ENCODE results near the gene TSC2. TPM values are rescaled to one million over a fixed set of nuclear protein-coding genes. Genes with fewer than 3 reads are reported as not detected.
"Not testable (repeated sequence)": the region's sequence is repeated elsewhere in the genome, so short reads cannot be mapped to it uniquely, and the experiment has no call there.

Gene TSC2
- total RNA-seq, 1 donor from 2014 or later = 83.0 TPM

GRCh38 chr16:2030036-2030435 lies 17.7 kb upstream of the TSC2 start:
- no peak for DNase-seq (ENCODE audit: extremely low read depth, low read depth, low spot score)

DNA sequence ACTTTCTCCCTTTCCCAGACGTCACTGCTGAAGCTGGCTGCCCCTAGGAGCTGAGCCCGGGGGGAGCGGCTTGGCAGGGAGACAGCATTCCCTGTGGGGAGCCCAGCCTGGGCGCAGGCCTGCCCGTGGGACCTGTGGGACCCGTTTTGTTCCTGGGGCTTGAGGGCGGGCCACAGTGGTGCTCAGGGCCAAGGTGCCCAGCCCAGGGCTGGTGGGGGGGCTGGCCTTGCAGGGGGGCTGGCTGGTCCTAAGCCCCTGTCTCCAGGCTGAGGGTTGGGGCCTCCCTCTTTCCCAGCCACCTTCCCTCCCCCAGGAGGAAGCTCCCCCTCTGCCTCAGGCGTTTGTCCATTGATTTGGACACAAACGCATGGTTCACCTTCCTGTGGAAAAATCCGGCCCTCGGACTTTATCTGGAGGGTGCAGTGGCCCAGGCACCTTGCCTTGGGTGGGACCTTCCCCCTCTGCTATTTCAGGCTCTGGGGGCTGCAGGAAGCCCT lies 16.7 kb upstream of the TSC2 start:
- no peak for DNase-seq (ENCODE audit: extremely low read depth, low read depth, low spot score)

DNA sequence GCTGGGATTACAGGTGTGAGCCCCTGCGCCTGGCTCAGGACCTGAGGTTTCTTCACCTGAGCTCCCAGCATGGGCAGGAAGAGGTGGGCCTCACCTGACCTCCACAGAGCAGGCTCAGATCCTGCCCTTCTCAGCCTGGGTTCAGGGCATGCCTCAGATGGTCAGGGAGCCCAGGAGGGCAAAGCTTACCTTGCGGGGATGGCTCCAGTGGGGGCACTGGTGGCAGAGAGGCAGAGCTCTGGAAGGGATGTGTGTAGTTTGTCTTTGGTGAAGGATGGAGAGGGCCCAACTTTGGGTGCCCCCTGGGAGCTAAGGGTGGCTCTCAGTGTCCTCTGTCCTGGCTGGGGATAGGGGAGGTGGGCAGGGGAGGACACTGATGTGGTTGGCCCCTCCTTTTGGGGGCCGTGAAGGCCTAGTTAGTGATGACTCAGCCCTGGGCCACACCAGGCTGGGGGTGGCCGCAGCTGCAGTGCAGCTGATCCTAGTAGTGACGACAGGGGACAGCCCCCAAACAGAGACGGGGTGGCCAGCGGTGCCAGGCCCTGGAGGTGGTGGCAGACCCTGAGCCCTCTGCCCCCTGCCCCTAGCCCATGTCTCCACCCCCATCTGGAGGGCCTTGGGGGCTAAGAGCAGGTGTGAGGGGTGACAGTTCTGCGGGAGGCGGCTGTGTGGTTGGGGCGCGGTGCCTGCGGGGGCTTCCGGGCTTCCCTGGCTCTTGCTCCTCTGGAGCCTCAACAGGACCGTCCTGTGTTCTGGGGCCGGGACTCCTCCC lies 15.3 kb upstream of the TSC2 start:
- no peak for DNase-seq (ENCODE audit: extremely low read depth, low read depth, low spot score)

DNA sequence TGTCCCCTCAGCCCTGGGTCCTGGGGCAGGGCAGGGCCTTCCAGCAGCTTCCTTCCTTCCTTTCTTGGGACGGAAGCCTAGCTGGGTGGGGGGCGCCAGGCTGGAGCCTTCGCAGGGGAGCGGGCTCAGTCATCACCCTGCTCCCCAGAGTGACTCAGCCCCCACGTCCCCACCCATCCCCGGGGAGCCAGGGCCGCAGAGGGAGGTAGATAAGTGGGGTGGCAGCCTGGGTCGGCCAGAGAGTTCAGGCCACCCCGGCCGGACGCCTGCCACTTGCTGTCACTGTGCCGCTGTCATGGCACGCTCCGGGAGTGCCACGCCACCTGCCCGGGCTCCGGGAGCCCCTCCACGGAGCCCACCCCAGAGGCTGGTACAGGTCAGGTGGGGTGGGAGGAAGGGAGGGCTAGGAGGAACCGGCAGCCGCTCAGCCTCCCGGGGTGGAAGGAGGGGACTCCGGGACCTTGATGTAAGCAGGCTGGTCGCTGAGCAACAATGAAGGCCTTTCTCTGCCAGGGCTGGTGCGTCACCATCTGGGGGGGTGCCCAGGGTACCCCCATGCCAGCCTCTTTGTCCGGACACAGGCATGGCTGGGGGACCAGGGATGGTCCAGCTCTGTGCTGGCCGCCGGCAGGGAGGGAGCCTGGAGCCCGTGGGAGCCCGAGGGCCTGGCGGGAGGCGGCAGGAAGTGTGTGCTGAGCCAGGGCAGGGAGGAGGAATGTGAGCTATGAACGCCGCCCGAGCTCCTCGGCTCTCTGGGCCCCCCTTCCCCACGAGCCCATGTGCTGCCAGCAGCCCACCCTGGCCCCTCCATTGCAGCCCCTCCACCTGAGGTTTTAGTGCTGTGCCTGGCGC lies 14.5 kb upstream of the TSC2 start:
- DNase-seq (ENCODE audit: extremely low read depth, low read depth, low spot score) = no peak

DNA sequence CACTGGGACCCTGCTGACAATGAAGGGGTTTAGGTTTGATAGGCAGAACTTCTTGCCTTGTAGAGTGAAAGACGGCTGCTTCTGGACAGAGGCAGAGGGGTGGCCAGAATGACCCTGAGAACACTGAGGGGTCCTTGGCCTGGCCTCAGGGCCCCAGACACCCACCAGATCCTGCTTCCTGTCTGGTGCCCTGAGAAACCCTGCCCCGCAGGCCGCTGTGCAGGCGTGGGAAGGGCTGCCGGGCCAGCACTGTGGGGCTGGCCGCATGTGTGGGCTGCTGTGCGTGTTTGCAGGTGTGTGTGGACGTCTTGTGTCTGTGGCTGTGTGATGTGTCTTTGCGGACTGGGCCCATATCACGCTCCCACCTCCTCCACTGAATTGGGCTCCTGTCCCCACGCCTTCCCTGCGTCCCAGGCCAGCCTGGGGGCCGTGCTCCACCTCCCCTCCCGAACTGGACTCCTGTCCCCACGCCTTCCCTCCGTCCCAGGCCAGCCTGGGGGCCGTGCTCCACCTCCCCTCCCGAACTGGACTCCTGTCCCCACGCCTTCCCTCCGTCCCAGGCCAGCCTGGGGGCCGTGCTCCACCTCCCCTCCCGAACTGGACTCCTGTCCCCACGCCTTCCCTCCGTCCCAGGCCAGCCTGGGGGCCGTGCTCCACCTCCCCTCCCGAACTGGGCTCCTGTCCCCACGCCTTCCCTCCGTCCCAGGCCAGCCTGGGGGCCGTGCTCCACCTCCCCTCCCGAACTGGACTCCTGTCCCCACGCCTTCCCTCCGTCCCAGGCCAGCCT lies 13.7 kb upstream of the TSC2 start:
- DNase-seq (ENCODE audit: extremely low read depth, low read depth, low spot score) = not testable (repeated sequence)

DNA sequence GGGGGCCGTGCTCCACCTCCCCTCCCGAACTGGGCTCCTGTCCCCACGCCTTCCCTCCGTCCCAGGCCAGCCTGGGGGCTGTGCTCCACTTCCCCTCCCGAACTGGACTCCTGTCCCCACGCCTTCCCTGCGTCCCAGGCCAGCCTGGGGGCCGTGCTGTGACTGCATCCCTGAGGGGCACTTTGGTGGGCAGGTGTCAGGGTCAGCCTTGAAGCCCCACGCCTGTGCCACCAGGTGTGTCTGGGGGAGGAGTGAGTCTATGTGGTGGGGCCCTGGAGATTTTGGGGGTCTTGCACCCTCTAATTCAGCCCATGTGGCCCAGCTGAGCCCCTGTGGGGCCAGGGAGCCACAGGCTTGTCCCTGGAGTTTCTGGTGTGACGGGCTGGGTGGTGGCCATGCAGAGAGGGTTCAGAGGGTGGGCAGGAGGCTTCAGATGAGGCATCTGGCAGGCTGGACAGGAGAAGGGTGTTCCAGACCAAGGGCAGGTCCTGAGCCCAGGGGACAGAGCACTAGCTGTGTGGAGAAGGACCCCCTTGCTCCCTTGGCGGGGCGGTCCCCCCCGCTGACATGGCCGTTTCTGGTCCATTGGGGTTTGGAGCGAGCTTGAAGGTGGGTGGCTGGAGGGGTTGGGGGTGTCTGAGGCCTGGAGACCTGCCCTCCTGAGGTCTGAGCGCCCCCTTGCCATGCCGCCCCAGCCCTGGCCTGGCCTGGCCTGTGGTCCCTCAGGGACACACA lies 12.9 kb upstream of the TSC2 start:
- no peak for DNase-seq (ENCODE audit: extremely low read depth, low read depth, low spot score)

GRCh38 chr16:2035431-2036199 lies 12.2 kb upstream of the TSC2 start:
- DNase-seq (ENCODE audit: extremely low read depth, low read depth, low spot score) = no peak

- DNase-seq (ENCODE audit: extremely low read depth, low read depth, low spot score) = no peak
Observed at GRCh38 chr16:2036200-2036966, 11.4 kb upstream of the TSC2 start.

DNA sequence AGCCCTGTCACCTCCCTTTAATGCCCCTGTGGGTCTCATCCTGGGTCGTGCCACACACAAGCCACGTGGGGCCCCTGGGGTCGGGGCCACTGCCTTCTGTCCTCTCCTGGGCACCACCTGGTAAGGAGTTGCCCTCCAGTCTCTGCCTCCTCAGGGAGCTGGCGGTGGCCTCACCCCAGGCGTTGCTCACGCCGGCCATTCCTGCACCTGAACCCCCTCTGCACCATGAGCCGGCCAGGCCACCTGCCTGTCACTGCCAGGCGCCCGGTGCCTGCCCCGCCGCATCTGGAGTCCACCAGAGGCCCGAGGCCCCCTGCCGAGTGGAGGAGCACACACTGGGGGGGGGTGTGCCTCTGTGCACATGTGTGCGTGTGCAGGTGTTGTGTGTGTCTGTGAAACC lies 10.7 kb upstream of the TSC2 start:
- no peak for DNase-seq (ENCODE audit: extremely low read depth, low read depth, low spot score)

GRCh38 chr16:2037647-2038381 lies 10.0 kb upstream of the TSC2 start:
- DNase-seq (ENCODE audit: extremely low read depth, low read depth, low spot score) = no peak

DNA sequence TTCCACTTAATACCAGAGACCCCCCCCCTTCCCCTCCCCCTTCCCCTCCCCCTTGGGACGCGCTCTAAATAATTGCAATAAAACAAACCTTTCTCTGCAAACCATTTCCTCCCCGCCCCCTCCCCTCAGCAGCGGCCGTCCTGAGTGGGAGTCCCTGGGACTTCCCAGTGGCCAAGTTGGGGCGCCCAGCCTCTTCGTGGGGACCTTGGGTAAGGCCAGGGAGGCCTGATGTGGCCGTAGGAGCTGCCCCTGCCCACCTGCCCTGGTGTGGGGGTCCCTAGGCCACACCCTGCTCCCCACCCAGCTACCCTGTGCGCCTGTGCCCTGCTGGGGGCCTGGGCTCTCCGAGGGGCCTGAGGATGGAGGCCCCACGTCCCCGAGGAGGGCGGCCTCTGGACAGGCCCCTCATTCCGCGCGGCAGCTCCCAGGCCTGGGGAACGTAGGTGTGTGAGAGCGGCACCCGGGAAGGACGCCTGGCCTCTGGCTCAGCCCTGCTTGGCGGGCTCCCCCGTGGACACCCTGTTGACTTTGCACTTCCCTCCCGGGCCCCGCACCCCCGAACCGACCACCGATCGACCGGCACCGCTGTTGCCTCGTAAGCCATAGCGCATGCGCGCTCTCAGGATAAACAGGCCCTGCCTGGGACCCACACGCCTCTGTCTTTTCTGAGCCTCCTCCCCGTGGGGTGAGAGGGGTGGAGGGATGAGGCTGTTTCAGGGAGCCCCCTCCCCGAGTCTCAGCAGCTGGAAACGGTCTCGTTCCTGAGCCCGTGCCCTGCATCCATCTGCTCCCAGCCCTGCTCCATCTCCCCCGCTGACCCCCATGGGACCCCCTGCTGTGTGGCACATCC lies 9.2 kb upstream of the TSC2 start:
- DNase-seq (ENCODE audit: extremely low read depth, low read depth, low spot score) = no peak

DNA sequence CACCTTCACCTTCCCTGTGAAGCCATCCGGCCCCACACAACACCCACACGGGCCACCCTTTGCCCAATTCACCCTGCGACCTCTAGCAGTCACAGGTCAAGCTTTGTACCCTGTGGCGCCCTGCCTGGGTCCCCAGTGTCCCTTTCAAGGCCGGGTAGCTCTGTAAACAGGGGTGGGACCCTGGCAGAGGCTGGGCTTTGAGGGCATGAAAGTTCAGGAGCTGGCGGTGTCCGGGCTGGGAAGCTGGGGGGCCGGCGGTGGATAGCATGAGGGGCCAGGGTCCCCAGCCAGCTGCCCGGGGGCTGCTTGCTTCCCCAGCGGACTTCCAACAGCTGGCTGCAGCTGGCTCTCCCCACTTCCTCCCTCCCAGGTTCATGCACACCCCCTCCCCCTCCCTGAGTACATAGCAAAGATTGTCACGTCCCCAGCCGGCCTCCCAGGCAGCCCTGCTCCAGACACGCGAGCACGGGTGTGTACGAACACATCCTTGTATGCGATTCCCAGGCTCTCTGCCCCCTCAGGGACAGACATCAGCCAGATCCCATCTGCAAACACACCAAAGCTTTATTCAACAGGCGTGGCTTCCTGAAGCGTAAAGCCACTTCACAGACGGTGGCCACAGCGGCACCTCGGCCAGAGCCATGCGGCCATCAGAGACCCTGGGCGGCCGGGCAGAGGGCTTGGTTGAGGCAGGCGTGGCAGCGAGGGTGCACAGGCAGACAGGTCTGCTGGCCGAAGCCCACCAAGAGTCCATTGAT lies 8.3 kb upstream of the TSC2 start:
- no peak for DNase-seq (ENCODE audit: extremely low read depth, low read depth, low spot score)

DNA sequence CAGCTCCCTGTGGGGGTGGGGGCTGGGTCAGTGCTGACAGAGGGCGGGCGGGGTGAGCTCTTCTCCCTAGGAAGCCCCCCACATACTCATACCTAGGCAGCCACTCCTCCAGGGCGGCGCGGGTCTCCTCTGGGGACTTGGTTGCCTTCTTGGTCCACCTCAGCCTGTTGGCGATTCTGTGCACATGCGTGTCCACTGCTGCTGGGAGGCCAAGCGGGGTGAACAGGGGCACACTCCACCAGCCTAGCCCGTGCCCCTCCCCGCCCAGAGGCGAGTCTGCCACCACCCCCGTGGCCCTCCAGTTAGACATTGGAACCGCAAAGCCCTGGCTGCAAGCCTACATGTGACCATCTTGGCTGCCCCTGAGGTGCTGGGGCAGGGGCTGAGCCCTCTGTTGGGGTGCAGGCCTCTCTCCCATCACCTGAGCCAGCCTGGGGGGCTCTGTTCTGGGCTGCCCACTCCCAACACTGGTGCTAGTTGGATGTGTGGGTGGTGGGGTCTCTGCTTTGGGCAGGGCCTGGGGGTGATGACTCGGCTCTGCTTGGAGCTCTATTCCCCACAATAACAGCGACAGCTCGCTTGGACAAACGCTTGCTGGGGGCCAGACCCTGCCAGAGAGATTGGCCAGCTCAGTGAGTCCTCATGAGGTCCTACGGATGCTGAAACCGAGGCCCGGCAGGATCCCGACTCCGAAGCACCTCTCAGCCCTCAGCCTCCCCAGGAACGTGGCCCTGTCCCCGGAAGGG lies 7.6 kb upstream of the TSC2 start:
- no peak for DNase-seq (ENCODE audit: extremely low read depth, low read depth, low spot score)

DNA sequence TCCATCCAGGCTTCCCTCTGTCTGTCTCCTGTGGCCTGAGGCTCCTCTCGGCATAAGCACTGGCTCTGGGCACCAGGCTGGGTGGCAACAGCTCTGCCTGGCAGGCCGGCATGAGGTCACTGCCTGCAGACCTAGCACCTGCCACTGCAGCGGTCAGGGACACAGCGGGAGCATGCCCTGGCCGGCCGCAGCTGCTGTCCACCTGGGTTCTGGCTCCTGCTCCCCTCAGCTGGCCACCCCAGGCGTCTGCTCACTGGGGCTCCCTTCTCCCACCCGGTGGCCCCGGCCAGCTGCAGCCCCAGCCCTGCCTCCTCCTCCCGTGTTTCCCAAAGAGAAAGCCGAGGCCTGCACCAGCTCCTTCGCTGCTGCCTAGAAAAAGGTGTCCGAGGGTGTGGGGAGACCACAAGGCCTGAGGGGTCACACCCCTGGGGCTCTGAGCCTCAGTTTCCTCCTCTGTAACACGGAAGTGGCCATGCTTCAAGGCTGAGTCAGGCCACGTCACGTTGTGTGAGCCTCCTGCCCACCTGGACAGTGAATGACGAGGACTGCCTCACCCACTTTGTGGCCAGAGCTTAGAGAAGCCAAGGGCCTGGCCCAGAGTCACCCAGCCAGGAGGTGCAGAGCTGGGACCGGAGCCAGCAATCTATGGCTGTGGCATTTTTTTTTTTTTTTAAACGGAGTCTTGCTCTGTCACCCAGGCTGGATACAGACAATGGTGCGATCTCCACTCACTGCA lies 6.8 kb upstream of the TSC2 start:
- no peak for DNase-seq (ENCODE audit: extremely low read depth, low read depth, low spot score)

All from glomerular endothelial cell (primary cell).